GM03348 (cell line): ENCODE measurements around the gene BTBD2.

Experiments used
- DNase-seq: peaks from one replicate; pipeline ENCODE4 v3.0.0; 2012; ENCODE audit warnings: low spot score

Gene BTBD2

GRCh38 chr19:1985588-1986356, 29.7 kb downstream of the BTBD2 start:
- no peak for DNase-seq

- no peak for DNase-seq
Observed at GRCh38 chr19:1984357-1984756, 31.2 kb downstream of the BTBD2 start.

GRCh38 chr19:1981253-1981652, 34.3 kb downstream of the BTBD2 start:
- DNase-seq = no peak

- no peak for DNase-seq
Observed at GRCh38 chr19:1980809-1981181, 34.7 kb downstream of the BTBD2 start.

GRCh38 chr19:1980091-1980808, 35.3 kb downstream of the BTBD2 start:
- no peak for DNase-seq

- no peak for DNase-seq
Observed at GRCh38 chr19:1979642-1980041, 35.9 kb downstream of the BTBD2 start.

GRCh38 chr19:1979017-1979416, 36.5 kb downstream of the BTBD2 start:
- no peak for DNase-seq

- DNase-seq = no peak
Observed at GRCh38 chr19:1978346-1978894, 37.1 kb downstream of the BTBD2 start.

- DNase-seq = no peak
Observed at GRCh38 chr19:1977120-1977519, 38.4 kb downstream of the BTBD2 start.

- DNase-seq = no peak
Observed at GRCh38 chr19:1975162-1975480, 40.4 kb downstream of the BTBD2 start.

- DNase-seq = no peak
Observed at GRCh38 chr19:1974381-1975161, 40.9 kb downstream of the BTBD2 start.

- DNase-seq = no peak
Observed at GRCh38 chr19:1970806-1971502, 44.6 kb downstream of the BTBD2 start.

- peak; percentile 74 for DNase-seq
Observed at GRCh38 chr19:1970003-1970805, 45.3 kb downstream of the BTBD2 start.

- no peak for DNase-seq
Observed at GRCh38 chr19:1969176-1970002, 46.1 kb downstream of the BTBD2 start.

- no peak for DNase-seq
Observed at GRCh38 chr19:1968279-1969175, 47.0 kb downstream of the BTBD2 start.

- DNase-seq = no peak
Observed at GRCh38 chr19:1967087-1967608, 48.4 kb downstream of the BTBD2 start.

GRCh38 chr19:1962674-1963073, 52.8 kb downstream of the BTBD2 start:
- no peak for DNase-seq

GRCh38 chr19:1961000-1961883, 54.3 kb downstream of the BTBD2 start:
- DNase-seq = no peak
